PC-9 (cell line): ENCODE measurements around the gene IQCK. TPM values are rescaled to one million over a fixed set of nuclear protein-coding genes. Genes with fewer than 3 reads are reported as not detected.

Experiments used
- BruUV-seq: library from RNA; stranded (reverse); fragments of 400-500 nt; replicated peaks from 2 replicates; lab custom pipeline; 2021; lab: Mats Ljungman, UMichigan
- CTCF ChIA-PET: fragments of 300-600 bp; sonication (Branson Sonifier 250); formaldehyde crosslinking; loops from one replicate; lab custom pipeline; 2022; ENCODE audit warnings: antibody characterized with exemption; lab: Charles Lee
- POLR2A ChIA-PET: fragments of 300-600 bp; sonication (Branson Sonifier 250); formaldehyde crosslinking; loops from one replicate; lab custom pipeline; 2022; ENCODE audit warnings: antibody characterized with exemption; ENCODE audit not compliant: unreplicated experiment; lab: Charles Lee
- DNase-seq, 2 experiments: peaks; one replicate each; pipeline versions ENCODE4 v3.0.0 to v3.0.0-alpha.2; 2015 to 2022; ENCODE audit warnings: mixed read lengths in 1 of 2
- H2AFZ ChIP-seq: fragments of 200-600 bp; sonication (generic); 2 replicates; pipeline ENCODE4 v1.8.1; 2017; ENCODE audit warnings: antibody characterized with exemption
- H3F3A ChIP-seq: fragments of 200-600 bp; sonication (generic); 2 replicates; pipeline ENCODE4 v1.8.1; 2017; ENCODE audit warnings: antibody characterized with exemption, mild to moderate bottlenecking, low read depth; ENCODE audit not compliant: insufficient read depth
- H3K27ac ChIP-seq: fragments of 200-600 bp; sonication (generic); 2 replicates; pipeline ENCODE4 v1.6.1; 2016; ENCODE audit warnings: mixed run types
- H3K27me3 ChIP-seq: fragments of 200-600 bp; sonication (generic); 2 replicates; pipeline ENCODE4 v1.6.1; 2016; ENCODE audit warnings: low read depth, mixed run types; ENCODE audit not compliant: insufficient read depth
- H3K36me3 ChIP-seq: fragments of 200-600 bp; sonication (generic); 2 replicates; pipeline ENCODE4 v1.6.1; 2016; ENCODE audit warnings: low read depth, mixed run types
- H3K4me1 ChIP-seq: fragments of 200-600 bp; sonication (generic); replicated peaks from 2 replicates; pipeline ENCODE4 v1.6.1; 2016; ENCODE audit warnings: mixed run types; ENCODE audit not compliant: insufficient read depth
- H3K4me2 ChIP-seq: fragments of 200-600 bp; sonication (generic); 2 replicates; pipeline ENCODE4 v1.6.1; 2017; ENCODE audit warnings: mixed run types
- H3K4me3 ChIP-seq: fragments of 200-600 bp; sonication (generic); 2 replicates; pipeline ENCODE4 v1.6.1; 2016; ENCODE audit warnings: mixed run types
- H3K79me2 ChIP-seq: fragments of 200-600 bp; sonication (generic); 2 replicates; pipeline ENCODE4 v1.6.1; 2017; ENCODE audit warnings: low read depth, mixed run types
- H3K9me2 ChIP-seq: fragments of 200-600 bp; sonication (generic); 2 replicates; pipeline ENCODE4 v1.8.1; 2017; ENCODE audit warnings: mild to moderate bottlenecking; ENCODE audit not compliant: insufficient read depth
- H3K9me3 ChIP-seq: fragments of 200-600 bp; sonication (generic); 2 replicates; pipeline ENCODE4 v1.8.1; 2016; ENCODE audit warnings: low read depth; ENCODE audit not compliant: insufficient read depth
- H4K20me1 ChIP-seq: fragments of 200-600 bp; sonication (generic); 2 replicates; pipeline ENCODE4 v1.8.1; 2017; ENCODE audit not compliant: insufficient read depth
- EZH2 ChIP-seq: fragments of 200-600 bp; sonication (generic); IDR thresholded peaks from 2 replicates; pipeline ENCODE4 v1.8.0; 2017; ENCODE audit warnings: antibody characterized with exemption, low read depth
- intact Hi-C: fragments of 100-400 bp; cut with micrococcal nuclease; formaldehyde crosslinking; loops from one replicate; pipeline ENCODE4 v1.10.0; 2022; ENCODE audit not compliant: unreplicated experiment
- total RNA-seq: library from RNA; stranded (reverse); gene quantifications from 2 replicates; pipeline ENCODE4 v1.2.3, GENCODE V29; 2021
- TF ChIP-seq, protein P1 (sequence below): fragments of 200-600 bp; sonication (generic); conservative IDR thresholded peaks from 2 replicates; pipeline ENCODE4 v1.6.1; 2017; ENCODE audit warnings: mixed run types, antibody characterized with exemption, mild to moderate bottlenecking, moderate library complexity

The IQCK gene
- total RNA-seq, 1 experiment from 2014 or later: 21.6 TPM

DNA sequence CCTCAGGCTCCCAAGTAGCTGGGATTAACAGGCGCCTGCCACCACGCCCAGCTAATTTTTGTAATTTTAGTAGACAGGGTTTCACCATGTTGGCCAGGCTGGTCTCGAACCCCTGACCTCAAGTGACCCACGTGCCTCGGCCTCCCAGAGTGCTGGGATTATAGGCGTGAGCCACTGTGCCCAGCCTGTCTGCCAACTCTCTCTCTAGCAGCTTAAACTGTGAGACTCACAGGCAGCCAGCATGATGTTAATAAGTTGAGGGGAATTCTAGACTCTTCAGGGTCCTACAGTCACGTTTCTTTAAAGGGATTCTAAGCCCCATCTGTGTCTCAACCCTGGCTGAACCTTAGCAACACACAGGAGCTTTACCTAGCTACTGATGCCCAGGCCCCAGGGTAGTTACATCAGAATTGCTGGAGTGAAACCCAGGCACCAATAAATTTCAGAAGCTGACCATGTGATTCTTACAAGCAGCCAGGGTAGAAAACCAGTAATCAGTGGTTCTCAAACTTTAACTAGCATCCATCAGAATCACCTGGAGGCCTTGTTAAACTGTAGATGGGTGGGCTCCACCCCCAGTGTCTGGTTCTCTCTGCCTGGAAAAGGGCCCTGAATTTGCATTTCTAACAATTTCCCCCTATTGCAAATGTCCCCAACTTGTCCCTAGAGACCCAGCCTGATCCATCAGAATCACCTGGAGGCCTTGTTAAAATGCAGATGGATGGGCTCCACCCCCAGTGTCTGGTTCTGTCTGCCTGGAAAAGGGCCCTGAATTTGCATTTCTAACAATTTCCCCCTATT lies 135.9 kb downstream of the IQCK start:
- Histone ChIP-seq H3K27ac (no peak overlapping the region), H3K9me2 (no peaks in the 10 kb centered on the region), H2AFZ (no peak overlapping the region), H3K4me3 (no peak overlapping the region), H3F3A (no peaks in the 10 kb centered on the region; the same call in 1 of the 2 replicates), H3K27me3 (no peaks in the 10 kb centered on the region), H3K9me3 (no peaks in the 10 kb centered on the region), H4K20me1 (no peaks in the 10 kb centered on the region), H3K4me1 (no peaks in the 10 kb centered on the region), H3K4me2 (no peak overlapping the region), H3K79me2 (no peaks in the 10 kb centered on the region), H3K36me3 (no peaks in the 10 kb centered on the region)
- no peak for TF ChIP-seq EZH2
- TSS peak; percentile 6 for BruUV-seq
- ChIA-PET CTCF (no interaction called here), POLR2A (interaction anchor here (0.9 kb wide), 1 partner anchor 164 kb away, joined by 4 read pairs; no protein-coding TSS in a partner anchor)
- intact Hi-C loops: no loop called here
- DNase-seq: no peak

GRCh38 chr16:19854543-19854876 lies 136.4 kb downstream of the IQCK start:
- intact Hi-C loops: no loop called here
- Histone ChIP-seq H4K20me1 (no peaks in the 10 kb centered on the region), H3K4me3 (no peak overlapping the region), H3K79me2 (no peaks in the 10 kb centered on the region), H2AFZ (no peak overlapping the region), H3K9me3 (no peaks in the 10 kb centered on the region), H3K27me3 (no peaks in the 10 kb centered on the region), H3F3A (no peaks in the 10 kb centered on the region; the same call in 1 of the 2 replicates), H3K36me3 (no peaks in the 10 kb centered on the region), H3K4me2 (no peak overlapping the region), H3K4me1 (no peaks in the 10 kb centered on the region), H3K27ac (no peak overlapping the region), H3K9me2 (no peaks in the 10 kb centered on the region)
- TF ChIP-seq EZH2: no peak
- TF ChIP-seq, protein P1, sequence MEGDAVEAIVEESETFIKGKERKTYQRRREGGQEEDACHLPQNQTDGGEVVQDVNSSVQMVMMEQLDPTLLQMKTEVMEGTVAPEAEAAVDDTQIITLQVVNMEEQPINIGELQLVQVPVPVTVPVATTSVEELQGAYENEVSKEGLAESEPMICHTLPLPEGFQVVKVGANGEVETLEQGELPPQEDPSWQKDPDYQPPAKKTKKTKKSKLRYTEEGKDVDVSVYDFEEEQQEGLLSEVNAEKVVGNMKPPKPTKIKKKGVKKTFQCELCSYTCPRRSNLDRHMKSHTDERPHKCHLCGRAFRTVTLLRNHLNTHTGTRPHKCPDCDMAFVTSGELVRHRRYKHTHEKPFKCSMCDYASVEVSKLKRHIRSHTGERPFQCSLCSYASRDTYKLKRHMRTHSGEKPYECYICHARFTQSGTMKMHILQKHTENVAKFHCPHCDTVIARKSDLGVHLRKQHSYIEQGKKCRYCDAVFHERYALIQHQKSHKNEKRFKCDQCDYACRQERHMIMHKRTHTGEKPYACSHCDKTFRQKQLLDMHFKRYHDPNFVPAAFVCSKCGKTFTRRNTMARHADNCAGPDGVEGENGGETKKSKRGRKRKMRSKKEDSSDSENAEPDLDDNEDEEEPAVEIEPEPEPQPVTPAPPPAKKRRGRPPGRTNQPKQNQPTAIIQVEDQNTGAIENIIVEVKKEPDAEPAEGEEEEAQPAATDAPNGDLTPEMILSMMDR: no peak
- BruUV-seq: no TSS peak
- POLR2A ChIA-PET: interaction anchor here (0.9 kb wide), 1 partner anchor 165 kb away, joined by 4 read pairs; no protein-coding TSS in a partner anchor
- CTCF ChIA-PET: no interaction called here
- no peak for DNase-seq

DNA sequence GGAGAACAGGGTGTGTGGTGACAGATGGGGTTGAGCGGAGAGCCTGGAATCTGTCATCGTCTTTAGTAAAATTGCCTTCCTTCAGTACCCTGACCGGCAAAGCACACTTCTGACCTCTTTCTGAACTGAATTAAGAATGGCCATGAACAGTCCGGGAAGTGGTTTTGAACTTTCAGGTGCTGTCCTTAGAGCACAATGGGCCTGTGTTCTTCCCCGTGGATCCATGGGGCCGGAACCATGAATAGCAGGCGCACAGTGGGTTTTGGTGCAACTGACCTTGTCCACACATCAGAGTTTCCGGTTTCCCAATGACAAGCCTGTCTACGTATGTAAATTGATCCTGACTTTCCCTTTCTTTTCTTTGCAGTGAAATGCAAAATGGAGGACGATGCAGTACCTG lies 138.0 kb downstream of the IQCK start:
- no peaks in the 10 kb centered on the region for H4K20me1 ChIP-seq
- intact Hi-C loops: no loop called here
- H3K27ac ChIP-seq: no peak overlapping the region
- H3K27me3 ChIP-seq: no peaks in the 10 kb centered on the region
- no peak overlapping the region for H2AFZ ChIP-seq
- no peak overlapping the region for H3K4me2 ChIP-seq
- no peak for DNase-seq
- no peaks in the 10 kb centered on the region for H3K79me2 ChIP-seq
- H3F3A ChIP-seq: no peaks in the 10 kb centered on the region; the same call in 1 of the 2 replicates
- ChIA-PET CTCF (no interaction called here), POLR2A (no interaction called here)
- H3K9me2 ChIP-seq: no peaks in the 10 kb centered on the region
- no peaks in the 10 kb centered on the region for H3K36me3 ChIP-seq
- no peaks in the 10 kb centered on the region for H3K4me1 ChIP-seq
- H3K9me3 ChIP-seq: no peaks in the 10 kb centered on the region
- no TSS peak for BruUV-seq
- no peak overlapping the region for H3K4me3 ChIP-seq
- no peak for TF ChIP-seq EZH2
- TF ChIP-seq, protein P1: no peak
